HPDE6-E6E7 (cell line): ENCODE measurements around the gene CXCL8.

Source experiments
- DNase-seq: peaks from one replicate; pipeline ENCODE4 v3.0.0; 2011; ENCODE audit warnings: missing footprints; ENCODE audit errors: extremely low spot score

CXCL8 gene

DNA sequence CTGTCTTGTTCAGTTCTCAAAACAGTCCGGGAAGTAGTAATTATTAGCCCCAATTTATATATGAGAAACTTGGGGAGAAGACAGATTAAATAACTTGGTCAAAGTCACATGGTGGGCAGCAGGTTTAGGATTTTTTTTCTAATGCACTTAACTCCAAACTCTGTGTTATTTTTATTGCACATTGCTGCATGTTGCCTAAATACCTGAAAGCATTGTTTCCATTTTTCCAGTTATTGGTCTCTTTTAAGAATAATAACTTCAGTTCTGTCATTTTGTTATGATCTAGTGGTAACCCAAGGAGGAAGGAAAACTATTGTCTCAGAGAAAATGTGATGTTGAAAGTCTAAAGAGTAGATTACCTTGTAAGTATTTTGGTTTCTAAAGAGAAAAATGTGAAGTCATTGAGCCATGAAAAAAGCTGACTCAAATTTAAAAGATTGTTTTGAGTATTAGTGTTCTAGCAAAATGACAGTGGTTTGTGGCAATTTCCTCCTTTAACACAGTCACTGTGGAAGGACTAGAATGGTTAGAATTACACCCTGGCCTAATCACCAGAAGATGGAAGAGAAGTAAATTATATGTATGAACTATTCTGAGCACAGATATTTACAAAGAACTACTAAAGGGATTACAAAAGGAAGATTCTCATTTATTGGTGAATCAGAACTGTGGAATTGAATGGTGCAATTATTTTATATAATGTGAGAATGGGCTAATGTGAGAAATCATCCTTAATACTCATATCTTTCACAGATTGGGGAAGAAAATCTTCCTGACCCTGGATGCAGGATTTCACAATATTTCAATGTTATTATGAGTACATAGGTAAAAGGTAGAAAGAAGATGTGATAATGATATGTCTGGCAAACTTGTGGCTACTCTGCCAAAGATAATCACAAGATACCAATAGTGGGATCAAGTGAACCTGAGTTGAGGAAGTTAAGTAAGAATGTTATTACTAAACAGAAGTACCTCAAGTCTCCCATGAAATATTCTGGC is 21.7 kb upstream of the CXCL8 start:
- no peak for DNase-seq

DNA sequence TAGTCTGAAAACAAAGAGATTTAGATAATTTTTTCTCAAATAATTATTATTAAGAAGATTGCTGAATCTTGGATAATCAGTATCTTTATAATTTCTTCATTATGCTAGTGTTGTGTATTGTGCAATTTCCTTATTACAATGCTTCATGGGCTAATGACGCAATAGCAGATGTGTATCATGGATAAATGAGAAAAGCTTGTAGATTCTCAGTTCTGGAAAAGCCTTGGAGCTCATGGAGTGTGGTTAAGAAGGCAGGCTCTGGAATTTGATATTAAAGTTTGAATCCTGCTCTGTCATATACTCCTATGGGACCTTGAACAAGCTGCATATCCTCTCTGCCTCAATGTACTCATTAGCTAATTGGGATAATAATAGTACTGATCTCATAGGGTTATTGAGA is 18.9 kb upstream of the CXCL8 start:
- DNase-seq, result no peak

DNA sequence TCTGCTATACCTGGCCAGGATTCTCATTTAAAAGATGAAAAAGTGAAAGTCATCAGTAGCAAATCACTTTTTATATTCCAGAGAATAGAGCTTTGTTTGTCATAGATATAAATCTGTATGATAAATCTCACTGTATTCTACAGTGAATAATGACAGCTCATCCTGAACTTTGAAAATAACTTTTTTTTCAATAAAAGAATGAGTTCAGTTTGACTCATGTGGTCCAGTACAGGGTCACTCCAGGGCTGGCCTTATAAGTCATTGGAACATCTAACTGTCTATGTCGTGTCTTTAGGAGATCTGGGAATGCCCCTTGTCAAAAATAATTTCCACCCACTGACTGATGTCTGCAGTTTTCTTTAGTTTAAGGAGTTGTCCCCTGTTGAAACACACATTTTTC is 18.5 kb upstream of the CXCL8 start:
- no peak for DNase-seq

DNA sequence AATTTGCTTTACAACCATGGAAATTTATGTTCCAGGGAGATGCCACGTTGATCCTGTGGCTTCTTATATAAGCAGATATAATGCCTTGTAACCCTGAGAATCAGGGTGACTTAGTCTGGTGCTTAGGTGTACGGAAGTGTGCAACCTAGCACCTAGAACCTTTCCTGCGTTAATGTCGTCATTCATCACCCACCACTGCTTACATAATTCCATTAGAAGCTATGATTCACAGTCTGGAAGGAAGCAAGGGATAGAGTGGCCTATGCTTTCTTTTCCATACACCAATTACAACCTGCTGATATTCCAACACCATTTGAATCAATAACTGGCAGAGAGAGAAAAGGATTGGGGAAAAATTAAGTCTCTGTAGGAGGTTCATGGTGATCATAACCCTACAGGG is 17.3 kb upstream of the CXCL8 start:
- DNase-seq, result no peak

DNA sequence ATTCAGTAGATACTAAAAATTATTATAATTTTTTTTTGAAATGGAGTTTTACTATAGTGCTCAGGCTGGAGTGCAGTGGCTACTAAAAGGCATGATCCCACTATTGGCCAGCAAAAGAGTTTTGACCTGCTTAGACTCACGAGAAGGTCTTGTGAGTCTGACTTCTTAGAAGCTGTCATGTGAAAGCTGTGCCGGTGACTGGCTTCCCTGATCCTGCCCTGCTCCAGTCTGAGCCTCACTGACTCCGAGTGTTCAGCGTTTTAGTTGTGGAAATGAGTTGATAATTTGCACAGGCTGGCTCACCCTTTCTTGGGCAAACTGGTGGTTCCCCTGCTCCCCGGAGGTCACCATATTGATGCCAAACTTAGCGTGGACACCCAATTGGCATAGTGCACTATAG is 16.4 kb upstream of the CXCL8 start:
- DNase-seq, result no peak

DNA sequence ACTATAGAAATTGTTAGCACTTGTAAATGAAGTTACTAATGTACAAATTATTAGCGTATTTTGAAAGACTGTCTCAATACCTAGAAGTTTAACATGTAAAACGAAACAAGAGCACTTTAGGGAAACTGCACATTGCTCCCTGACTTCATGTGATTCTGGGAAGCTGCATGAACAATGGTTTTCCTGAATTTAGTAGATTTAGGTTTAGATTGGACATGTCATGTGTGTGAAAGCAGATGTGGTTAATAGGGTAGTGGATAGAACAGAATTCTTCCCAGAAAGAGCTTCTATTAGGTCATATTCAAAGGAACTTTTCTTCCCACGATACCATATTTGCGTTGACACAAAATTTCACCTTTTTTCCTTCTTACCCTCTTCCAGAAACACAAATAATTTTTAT is 14.9 kb upstream of the CXCL8 start:
- DNase-seq, result no peak

DNA sequence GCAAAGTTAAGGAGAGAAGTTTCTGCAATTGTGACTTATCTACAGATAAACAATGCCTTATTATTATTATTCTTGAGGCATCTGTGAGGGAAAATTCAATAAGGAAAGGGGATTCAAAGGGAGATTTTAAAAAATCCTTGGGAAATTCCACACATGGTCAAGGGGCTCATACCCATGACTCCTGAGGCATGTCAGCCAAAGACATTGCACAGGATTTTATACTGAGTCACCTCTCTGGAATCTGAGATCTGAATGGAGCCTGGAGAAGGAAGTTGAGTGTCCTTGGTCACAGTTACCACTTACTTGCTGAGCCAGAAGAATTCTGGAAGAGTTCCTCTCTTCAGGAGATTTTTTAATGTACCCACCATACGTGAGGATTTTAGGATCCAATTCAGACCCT is 14.4 kb upstream of the CXCL8 start:
- DNase-seq, result peak; percentile 48

DNA sequence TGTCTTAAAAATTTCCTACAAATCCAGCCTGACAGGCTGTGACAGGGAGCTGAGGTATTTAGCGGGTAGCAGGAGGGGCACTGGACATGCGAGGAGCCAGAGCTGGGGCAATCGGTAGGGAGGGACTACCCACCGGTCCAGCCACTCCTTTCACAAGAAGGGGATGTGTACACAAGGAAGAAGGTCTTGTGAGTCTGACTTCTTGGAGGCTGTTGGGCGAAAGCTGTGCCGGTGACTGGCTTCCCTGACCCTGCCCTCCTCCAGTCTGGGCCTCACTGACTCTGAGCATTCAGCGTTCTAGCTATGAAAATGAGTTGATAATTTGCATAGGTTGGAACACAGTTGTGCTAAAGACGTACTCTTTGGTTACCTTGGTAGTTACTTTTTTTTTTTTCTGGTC is 12.7 kb upstream of the CXCL8 start:
- DNase-seq, result peak; percentile 72

DNA sequence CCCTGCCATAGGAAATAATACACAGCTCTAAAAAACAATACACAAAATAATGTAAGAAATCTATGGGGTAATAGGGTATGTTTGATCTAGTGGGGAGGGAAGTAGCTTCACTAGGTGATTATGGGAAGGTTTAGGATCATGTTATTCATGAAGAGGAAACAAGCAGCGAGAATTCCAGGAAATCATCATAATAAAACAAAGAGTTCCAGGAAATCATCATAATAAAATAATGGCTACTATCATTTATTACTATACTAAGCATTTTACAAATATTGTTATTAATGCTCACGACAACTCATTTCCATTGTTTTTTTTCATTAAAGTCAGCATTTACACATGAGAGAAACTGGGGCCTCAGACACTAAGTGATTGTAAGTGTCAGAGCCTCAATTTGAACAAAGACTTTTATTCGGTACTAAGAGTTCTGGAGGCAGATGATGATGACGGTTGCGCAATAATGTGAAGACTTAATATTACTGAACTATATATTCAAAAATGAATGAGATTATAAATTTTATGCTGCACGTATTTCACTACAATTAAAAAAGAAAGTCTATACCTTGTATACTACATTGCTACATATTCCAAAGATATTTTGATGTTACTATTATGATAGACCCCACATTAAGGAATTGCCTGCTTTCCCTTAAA is 12.2 kb upstream of the CXCL8 start:
- DNase-seq, result no peak

DNA sequence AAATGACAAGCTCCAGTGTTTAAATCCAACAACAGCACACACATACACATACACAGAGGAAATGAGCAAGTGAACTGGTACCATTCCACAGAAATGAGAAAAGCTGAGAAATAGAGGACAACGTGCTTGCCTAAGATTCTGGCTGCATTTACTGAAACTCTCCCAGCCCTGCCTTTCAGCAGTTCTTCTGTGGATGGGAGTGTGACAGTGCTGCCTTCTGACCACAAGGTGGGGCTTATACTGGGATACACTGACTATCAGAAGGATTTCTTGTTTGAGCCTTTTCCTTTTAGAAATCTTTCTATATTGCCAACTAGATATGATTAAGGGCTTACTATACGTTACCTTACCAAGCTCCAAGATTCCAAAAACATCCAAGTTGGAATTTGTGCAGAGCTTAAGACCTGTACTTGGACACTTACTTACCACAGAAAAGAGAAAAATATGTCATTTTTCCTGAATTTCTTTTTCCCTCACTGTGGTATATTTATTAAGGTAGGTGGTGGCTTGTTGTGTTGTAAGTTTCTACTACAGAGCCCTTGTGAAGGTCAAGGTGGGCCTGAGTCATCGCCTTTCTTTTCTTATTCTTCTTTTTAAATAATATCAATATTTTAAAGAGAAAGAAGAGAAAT is 10.7 kb upstream of the CXCL8 start:
- DNase-seq, result peak; percentile 58

DNA sequence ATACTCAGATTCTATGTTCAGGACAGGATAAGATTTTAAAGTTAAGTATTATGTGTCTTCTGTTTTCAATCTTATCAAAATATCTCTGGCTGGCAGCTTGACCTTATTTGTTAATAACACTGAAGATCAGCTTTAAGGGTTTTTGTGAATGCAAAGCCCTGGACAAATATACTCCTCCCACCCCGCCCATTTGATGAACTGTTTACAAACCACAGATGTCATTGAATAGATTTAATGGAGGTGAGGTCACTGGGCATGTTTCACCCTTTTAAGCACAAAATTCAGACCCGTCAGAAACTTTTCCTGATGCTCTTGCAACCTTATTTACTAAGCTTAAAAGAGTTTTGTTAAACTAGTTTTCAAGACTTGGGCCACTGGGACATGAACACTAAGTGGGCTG is 10.1 kb upstream of the CXCL8 start:
- DNase-seq, result no peak

DNA sequence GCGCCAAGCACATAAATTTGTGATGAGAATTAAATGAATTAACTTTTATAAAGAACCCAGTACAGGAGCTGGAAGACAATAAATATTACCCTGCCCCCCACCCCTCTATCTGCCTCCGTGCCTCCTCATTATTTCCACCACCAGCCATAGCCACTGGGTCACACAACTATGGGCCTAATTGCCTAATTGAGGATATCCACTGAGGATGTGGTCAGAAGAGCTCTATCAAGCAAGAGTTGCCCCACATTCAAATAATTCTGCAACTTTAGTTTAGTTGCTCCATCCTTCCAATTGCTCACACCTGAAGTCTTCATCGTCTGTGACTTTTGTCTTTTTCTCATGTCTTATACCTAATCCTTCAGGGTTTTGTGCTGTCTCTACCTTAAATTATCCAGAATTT is 9.5 kb upstream of the CXCL8 start:
- no peak for DNase-seq

DNA sequence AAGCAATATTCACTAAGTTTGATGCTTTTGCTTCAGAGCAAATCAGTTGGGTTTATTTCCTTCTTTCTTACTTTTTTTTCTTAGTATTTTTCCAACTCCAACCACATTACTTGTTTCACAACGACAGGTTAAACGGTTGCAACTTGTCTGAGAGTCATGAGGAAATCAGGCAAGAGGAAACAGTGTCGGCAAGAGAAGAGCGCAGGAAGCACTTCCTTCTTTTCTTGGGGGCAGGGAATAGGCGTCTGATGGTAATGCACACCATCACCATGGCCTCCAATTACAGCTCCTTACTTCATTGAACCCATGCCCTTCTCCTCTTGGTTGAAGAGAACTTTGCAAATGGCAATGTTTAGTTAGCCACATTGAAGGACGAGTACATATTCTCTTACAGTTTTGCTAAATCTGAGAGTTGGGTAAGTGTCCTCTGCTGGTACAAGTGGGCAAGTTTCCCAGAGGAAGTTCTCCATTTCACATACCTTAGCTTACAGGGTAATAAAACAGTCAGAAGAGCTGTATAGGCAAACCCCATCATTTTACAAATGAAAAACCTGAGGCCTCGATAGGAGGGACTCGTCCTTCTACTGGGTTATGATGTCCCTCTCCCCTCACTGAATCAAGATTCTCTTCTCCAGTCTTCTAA is 8.3 kb upstream of the CXCL8 start:
- DNase-seq, result no peak

DNA sequence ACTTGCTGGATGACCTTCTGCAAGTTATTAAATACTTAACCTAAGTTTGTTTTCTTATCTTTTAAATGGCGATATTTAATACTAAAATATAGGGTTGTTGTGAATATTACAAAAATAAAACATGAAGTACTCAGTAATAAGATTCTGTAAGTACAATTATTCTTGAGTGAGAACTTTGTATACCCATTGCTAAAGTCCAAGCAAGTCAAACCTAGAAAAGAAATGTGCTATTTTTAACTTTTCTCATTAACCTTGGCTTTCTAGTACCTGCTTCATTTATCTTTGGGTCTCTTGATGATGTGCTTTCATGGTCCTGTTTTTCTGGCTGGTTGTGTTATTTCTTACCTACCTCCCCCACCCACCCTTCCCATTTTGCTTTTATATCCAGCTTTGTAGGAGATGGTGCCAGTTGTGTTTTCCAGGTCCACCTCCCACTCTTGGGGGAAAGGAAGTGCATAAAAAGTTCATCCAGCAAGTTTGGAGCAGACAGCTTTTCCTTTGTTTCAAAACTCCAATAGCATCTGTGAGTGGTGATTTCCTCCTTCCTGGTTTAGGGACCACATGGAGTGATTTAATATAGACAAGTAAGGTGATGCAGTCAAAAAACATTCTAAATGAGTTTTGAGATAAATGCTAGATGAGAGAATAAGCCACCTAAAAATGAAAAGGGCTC is 7.5 kb upstream of the CXCL8 start:
- DNase-seq, result no peak

DNA sequence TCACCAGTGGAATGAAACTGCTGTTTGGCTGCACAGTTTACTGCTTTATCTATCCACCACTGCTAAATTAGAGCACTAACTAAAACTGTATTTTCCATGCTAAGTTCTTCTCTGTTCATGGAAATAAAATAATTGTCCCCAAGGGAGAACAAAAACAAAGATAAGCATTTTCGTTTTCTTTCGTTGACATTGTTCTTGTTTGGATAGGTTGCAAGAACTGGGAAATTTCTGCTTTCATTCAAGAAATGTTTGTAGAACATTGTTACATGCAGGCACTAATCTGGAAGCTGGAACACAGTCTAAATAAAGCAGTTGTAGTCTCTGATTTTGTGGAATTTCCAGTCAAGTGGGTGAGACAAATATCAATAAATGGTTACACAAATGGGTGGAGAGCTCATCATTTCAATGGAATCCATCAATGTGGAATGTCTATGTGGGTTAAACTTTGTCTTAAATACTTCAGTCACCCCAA is 5.8 kb upstream of the CXCL8 start:
- no peak for DNase-seq

DNA sequence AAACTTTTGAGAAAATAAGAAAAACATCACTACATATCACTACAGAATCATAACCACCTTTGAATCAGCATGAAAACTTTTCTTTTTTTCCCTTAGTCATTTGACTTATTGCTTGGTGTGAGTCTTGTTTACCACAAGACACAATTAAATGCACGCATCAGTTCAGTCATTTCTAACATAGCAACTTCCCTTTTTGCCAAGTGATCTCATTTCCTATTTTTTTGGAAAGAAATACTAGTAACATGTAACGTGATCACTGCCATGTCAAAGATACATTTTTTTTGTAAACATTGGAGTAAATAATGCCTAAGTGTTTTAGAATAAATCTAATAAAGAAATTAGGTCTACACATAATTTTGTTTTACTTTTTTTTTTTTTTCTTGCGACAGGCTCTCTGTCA is 5.1 kb upstream of the CXCL8 start:
- DNase-seq, result no peak

DNA sequence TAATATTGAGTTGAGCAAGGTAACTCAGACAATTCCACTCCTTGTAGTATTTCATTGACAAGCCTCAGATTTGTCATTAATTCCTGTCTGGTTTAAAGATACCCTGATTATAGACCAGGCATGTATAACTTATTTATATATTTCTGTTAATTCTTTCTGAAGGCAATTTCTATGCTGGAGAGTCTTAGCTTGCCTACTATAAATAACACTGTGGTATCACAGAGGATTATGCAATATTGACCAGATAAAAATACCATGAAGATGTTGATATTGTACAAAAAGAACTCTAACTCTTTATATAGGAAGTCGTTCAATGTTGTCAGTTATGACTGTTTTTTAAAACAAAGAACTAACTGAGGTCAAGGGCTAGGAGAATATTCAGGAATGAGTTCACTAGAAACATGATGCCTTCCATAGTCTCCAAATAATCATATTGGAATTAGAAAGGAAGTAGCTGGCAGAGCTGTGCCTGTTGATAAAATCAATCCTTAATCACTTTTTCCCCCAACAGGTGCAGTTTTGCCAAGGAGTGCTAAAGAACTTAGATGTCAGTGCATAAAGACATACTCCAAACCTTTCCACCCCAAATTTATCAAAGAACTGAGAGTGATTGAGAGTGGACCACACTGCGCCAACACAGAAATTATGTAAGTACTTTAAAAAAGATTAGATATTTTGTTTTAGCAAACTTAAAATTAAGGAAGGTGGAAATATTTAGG is 821 bp downstream of the CXCL8 start:
- DNase-seq, result no peak

DNA sequence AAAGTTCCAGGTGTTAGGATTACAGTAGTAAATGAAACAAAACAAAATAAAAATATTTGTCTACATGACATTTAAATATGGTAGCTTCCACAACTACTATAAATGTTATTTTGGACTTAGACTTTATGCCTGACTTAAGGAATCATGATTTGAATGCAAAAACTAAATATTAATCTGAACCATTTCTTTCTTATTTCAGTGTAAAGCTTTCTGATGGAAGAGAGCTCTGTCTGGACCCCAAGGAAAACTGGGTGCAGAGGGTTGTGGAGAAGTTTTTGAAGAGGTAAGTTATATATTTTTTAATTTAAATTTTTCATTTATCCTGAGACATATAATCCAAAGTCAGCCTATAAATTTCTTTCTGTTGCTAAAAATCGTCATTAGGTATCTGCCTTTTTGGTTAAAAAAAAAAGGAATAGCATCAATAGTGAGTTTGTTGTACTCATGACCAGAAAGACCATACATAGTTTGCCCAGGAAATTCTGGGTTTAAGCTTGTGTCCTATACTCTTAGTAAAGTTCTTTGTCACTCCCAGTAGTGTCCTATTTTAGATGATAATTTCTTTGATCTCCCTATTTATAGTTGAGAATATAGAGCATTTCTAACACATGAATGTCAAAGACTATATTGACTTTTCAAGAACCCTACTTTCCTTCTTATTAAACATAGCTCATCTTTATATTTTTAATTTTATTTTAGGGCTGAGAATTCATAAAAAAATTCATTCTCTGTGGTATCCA is 1.6 kb downstream of the CXCL8 start:
- DNase-seq, result no peak

DNA sequence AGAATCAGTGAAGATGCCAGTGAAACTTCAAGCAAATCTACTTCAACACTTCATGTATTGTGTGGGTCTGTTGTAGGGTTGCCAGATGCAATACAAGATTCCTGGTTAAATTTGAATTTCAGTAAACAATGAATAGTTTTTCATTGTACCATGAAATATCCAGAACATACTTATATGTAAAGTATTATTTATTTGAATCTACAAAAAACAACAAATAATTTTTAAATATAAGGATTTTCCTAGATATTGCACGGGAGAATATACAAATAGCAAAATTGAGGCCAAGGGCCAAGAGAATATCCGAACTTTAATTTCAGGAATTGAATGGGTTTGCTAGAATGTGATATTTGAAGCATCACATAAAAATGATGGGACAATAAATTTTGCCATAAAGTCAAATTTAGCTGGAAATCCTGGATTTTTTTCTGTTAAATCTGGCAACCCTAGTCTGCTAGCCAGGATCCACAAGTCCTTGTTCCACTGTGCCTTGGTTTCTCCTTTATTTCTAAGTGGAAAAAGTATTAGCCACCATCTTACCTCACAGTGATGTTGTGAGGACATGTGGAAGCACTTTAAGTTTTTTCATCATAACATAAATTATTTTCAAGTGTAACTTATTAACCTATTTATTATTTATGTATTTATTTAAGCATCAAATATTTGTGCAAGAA is 2.3 kb downstream of the CXCL8 start:
- no peak for DNase-seq

DNA sequence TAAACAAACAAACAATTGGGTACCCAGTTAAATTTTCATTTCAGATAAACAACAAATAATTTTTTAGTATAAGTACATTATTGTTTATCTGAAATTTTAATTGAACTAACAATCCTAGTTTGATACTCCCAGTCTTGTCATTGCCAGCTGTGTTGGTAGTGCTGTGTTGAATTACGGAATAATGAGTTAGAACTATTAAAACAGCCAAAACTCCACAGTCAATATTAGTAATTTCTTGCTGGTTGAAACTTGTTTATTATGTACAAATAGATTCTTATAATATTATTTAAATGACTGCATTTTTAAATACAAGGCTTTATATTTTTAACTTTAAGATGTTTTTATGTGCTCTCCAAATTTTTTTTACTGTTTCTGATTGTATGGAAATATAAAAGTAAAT is 2.9 kb downstream of the CXCL8 start:
- no peak for DNase-seq
